HepG2 (cell line): ENCODE measurements around the gene ENO2. TPM values are rescaled to one million over a fixed set of nuclear protein-coding genes. Genes with fewer than 3 reads are reported as not detected.

Experiments
- AGO2 ChIP-seq: fragments of 200-400 bp; formaldehyde crosslinking; optimal IDR thresholded peaks from 2 replicates; pipeline ENCODE3; 2017; ENCODE audit warnings: mild to moderate bottlenecking, low read depth, low read length, moderate library complexity
- ARNTL ChIP-seq: sonication (generic); formaldehyde crosslinking; IDR thresholded peaks from 2 replicates; pipeline ENCODE4 v1.4.0; 2020; ENCODE audit warnings: mild to moderate bottlenecking, missing genetic modification reagents
- BRCA1 ChIP-seq: sonication (generic); formaldehyde crosslinking; IDR thresholded peaks from 2 replicates; pipeline ENCODE4 v1.4.0; 2020; ENCODE audit warnings: missing genetic modification reagents
- DNMT3B ChIP-seq: conservative IDR thresholded peaks from 2 replicates; pipeline ENCODE4 v1.6.1; 2016; ENCODE audit warnings: missing biosample characterization, control low read depth
- HNRNPLL ChIP-seq: fragments of 200-400 bp; formaldehyde crosslinking; IDR thresholded peaks from 2 replicates; pipeline ENCODE4 v1.6.1; 2017; ENCODE audit warnings: mild to moderate bottlenecking, low read depth, low read length; ENCODE audit not compliant: poor library complexity, severe bottlenecking
- IRX3 ChIP-seq: sonication (generic); formaldehyde crosslinking; IDR thresholded peaks from 2 replicates; pipeline ENCODE4 v1.8.1; 2023; ENCODE audit warnings: mild to moderate bottlenecking, low read depth, missing genetic modification reagents, borderline replicate concordance
- KAT8 ChIP-seq: IDR thresholded peaks from 2 replicates; pipeline ENCODE4 v1.6.1; 2016; ENCODE audit warnings: missing genetic modification reagents, missing compliant biosample characterization
- SIN3A ChIP-seq: IDR thresholded peaks from 2 replicates; pipeline ENCODE4 v1.6.1; 2011; ENCODE audit warnings: low read depth, mild to moderate bottlenecking, control low read depth, low read length, borderline replicate concordance
- SP1 ChIP-seq, 2 experiments: fragments of 450-650 bp in 1 of 2; sonication (generic) in 1 of 2; formaldehyde crosslinking in 1 of 2; IDR thresholded peaks; 2 replicates each; pipeline versions ENCODE4 v1.4.0 to v1.6.1; 2016 to 2020; ENCODE audit warnings: missing genetic modification reagents in 1 of 2
- TBX2 ChIP-seq: sonication (generic); formaldehyde crosslinking; IDR thresholded peaks from 2 replicates; pipeline ENCODE4 v1.5.0; 2020; ENCODE audit warnings: missing genetic modification reagents, mild to moderate bottlenecking, borderline replicate concordance
- XRCC5 ChIP-seq: fragments of 200-400 bp; formaldehyde crosslinking; optimal IDR thresholded peaks from 2 replicates; pipeline ENCODE3; 2017; ENCODE audit warnings: mild to moderate bottlenecking, low read length
- ZBTB8A ChIP-seq: sonication (generic); formaldehyde crosslinking; IDR thresholded peaks from 2 replicates; pipeline ENCODE4 v1.4.0; 2020; ENCODE audit warnings: mild to moderate bottlenecking, low read depth, missing genetic modification reagents, borderline replicate concordance
- ZFP37 ChIP-seq: sonication (generic); formaldehyde crosslinking; IDR thresholded peaks from 2 replicates; pipeline ENCODE4 v1.4.0; 2020; ENCODE audit warnings: missing genetic modification reagents, borderline replicate concordance
- ZNF263 ChIP-seq: sonication (generic); formaldehyde crosslinking; IDR thresholded peaks from 2 replicates; pipeline ENCODE4 v1.4.0; 2020; ENCODE audit warnings: missing genetic modification reagents
- ZNF30 ChIP-seq: sonication (generic); formaldehyde crosslinking; IDR thresholded peaks from 2 replicates; pipeline ENCODE4 v1.5.0; 2020; ENCODE audit warnings: mild to moderate bottlenecking, missing genetic modification reagents
- ZNF441 ChIP-seq: sonication (generic); formaldehyde crosslinking; IDR thresholded peaks from 2 replicates; pipeline ENCODE4 v1.7.0; 2021; ENCODE audit warnings: missing genetic modification reagents, borderline replicate concordance
- ZNF652 ChIP-seq: IDR thresholded peaks from 2 replicates; pipeline ENCODE4 v1.6.1; 2016; ENCODE audit warnings: low read depth, borderline replicate concordance
- ZNF772 ChIP-seq: sonication (generic); formaldehyde crosslinking; IDR thresholded peaks from 2 replicates; pipeline ENCODE4 v1.5.0; 2020; ENCODE audit warnings: mild to moderate bottlenecking, missing genetic modification reagents
- ZSCAN29 ChIP-seq: sonication (generic); formaldehyde crosslinking; conservative IDR thresholded peaks from 2 replicates; pipeline ENCODE4 v1.4.0; 2020; ENCODE audit warnings: mild to moderate bottlenecking, missing genetic modification reagents
- polyA plus RNA-seq, 8 experiments: library from polyadenylated mRNA; depleted of rRNA in 3 of 8; stranded (reverse) in 7 of 8; unstranded in 1 of 8; fragments of >200 nt; fragmentation: Illumina TruSeq in 4 of 8; extraction: Trizol in 4 of 8; gene quantifications; 2 replicates each; pipeline versions ENCODE4 v1.2.1 to v1.2.3, GENCODE V29; 2011 to 2016; ENCODE audit warnings: low read depth in 4 of 8, missing spikeins in 1 of 8, mixed read lengths in 1 of 8; ENCODE audit not compliant: insufficient read depth in 1 of 8
- total RNA-seq, 5 experiments: library from RNA; depleted of rRNA; stranded (reverse); fragments of >200 nt; fragmentation: Illumina TruSeq; extraction: Trizol; gene quantifications; 2 replicates each; pipeline ENCODE4 v1.2.3, GENCODE V29; 2016; ENCODE audit warnings: low read depth in 1 of 5
- TF ChIP-seq, protein P1 (sequence below): IDR thresholded peaks from 2 replicates; pipeline ENCODE4 v1.6.1; 2016; ENCODE audit warnings: missing compliant biosample characterization, missing genetic modification reagents, borderline replicate concordance
- TF ChIP-seq, protein P2 (sequence below): sonication (generic); formaldehyde crosslinking; IDR thresholded peaks from 2 replicates; pipeline ENCODE4 v1.5.0; 2020; ENCODE audit warnings: mild to moderate bottlenecking, missing genetic modification reagents, moderate library complexity
- TF ChIP-seq, protein P3 (sequence below): sonication (generic); formaldehyde crosslinking; conservative IDR thresholded peaks from 2 replicates; pipeline ENCODE4 v1.8.1; 2023; ENCODE audit warnings: missing genetic modification reagents

Gene ENO2
- total and polyA plus RNA-seq, 2 of the 13 experiments (the other 11 are each of a cell fraction or from before 2014, with no cell fraction given), result 19.3 to 136 TPM

DNA sequence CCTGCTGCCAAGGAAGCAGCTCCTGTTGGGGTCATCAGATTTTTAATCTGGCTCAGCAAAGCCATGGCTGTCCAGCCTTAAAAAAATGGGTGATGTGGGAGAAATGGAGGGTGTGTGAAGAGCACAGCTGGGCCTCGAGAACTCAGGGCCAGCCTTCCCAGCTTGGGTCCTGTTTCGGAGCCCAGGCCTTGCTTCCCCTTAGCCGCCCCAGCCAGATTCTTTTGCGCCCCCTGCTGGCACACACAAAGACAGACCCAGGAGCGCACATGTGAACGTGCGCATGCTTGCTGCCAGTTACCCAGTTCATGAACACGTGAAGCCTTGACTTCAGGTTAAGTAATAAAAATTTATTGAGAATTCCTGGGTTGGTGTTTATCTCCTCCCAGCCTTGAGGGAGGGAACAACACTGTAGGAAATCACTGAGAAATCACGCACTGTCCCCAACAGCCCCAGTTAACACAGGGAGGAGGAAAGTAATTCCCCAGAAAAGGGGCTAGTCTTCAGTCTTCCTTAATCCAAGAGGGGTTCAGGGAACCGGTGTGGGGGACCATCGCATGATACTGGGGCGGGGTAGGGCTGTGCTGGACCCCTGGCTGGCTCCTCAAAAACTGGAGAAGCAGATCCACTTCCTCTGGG, 50.8 kb downstream of the ENO2 start (continued):
- no peak for TF ChIP-seq ARNTL (CRISPR knock-in tag)
- TF ChIP-seq, protein P1, sequence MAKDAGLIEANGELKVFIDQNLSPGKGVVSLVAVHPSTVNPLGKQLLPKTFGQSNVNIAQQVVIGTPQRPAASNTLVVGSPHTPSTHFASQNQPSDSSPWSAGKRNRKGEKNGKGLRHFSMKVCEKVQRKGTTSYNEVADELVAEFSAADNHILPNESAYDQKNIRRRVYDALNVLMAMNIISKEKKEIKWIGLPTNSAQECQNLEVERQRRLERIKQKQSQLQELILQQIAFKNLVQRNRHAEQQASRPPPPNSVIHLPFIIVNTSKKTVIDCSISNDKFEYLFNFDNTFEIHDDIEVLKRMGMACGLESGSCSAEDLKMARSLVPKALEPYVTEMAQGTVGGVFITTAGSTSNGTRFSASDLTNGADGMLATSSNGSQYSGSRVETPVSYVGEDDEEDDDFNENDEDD (CRISPR knock-in tag), result peak; percentile 48; the same call in 1 of the 2 replicates
- TF ChIP-seq TBX2 (CRISPR knock-in tag), result peak; percentile 28; the same call in 1 of the 2 replicates
- TF ChIP-seq XRCC5, result peak; percentile 90
- no peak for TF ChIP-seq ZNF441 (CRISPR knock-in tag)
- TF ChIP-seq ZNF263 (CRISPR knock-in tag), result 0 out of 2 replicates have a peak, but pooled peaks have one; percentile 32
- 0 out of 2 replicates have a peak, but pooled peaks have one; percentile 25 for TF ChIP-seq KAT8 (CRISPR knock-in tag)
- TF ChIP-seq, protein P2, sequence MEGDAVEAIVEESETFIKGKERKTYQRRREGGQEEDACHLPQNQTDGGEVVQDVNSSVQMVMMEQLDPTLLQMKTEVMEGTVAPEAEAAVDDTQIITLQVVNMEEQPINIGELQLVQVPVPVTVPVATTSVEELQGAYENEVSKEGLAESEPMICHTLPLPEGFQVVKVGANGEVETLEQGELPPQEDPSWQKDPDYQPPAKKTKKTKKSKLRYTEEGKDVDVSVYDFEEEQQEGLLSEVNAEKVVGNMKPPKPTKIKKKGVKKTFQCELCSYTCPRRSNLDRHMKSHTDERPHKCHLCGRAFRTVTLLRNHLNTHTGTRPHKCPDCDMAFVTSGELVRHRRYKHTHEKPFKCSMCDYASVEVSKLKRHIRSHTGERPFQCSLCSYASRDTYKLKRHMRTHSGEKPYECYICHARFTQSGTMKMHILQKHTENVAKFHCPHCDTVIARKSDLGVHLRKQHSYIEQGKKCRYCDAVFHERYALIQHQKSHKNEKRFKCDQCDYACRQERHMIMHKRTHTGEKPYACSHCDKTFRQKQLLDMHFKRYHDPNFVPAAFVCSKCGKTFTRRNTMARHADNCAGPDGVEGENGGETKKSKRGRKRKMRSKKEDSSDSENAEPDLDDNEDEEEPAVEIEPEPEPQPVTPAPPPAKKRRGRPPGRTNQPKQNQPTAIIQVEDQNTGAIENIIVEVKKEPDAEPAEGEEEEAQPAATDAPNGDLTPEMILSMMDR, result peak; percentile 87
- no peak for TF ChIP-seq ZSCAN29
- TF ChIP-seq ZNF772 (CRISPR knock-in tag), result no peak
- TF ChIP-seq ZNF30 (CRISPR knock-in tag), result no peak
- TF ChIP-seq ZBTB8A (CRISPR knock-in tag), result no peak
- no peak for TF ChIP-seq ZNF652 (CRISPR knock-in tag)
- no peak for TF ChIP-seq HNRNPLL
- TF ChIP-seq AGO2, result peak; percentile 54
- TF ChIP-seq SIN3A, result no peak
- no peak for TF ChIP-seq IRX3 (CRISPR knock-in tag)
- no peak for TF ChIP-seq DNMT3B
- 0 out of 2 replicates have a peak, but pooled peaks have one; percentile 71 for TF ChIP-seq BRCA1 (CRISPR knock-in tag)
- 0 out of 2 replicates have a peak, but pooled peaks have one; percentile 58 for TF ChIP-seq ZFP37
- TF ChIP-seq, protein P3, sequence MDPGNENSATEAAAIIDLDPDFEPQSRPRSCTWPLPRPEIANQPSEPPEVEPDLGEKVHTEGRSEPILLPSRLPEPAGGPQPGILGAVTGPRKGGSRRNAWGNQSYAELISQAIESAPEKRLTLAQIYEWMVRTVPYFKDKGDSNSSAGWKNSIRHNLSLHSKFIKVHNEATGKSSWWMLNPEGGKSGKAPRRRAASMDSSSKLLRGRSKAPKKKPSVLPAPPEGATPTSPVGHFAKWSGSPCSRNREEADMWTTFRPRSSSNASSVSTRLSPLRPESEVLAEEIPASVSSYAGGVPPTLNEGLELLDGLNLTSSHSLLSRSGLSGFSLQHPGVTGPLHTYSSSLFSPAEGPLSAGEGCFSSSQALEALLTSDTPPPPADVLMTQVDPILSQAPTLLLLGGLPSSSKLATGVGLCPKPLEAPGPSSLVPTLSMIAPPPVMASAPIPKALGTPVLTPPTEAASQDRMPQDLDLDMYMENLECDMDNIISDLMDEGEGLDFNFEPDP (CRISPR knock-in tag), result no peak
- TF ChIP-seq SP1 (IDR thresholded peaks at IDR 0.05), result no peak
- no peak for TF ChIP-seq SP1 (CRISPR knock-in tag; IDR thresholded peaks at IDR 0.05)
